Body of pancreas (tissue), 4 donors: Measurements from ENCODE around the gene GALNT7.

Experiments used
- CTCF ChIP-seq, 7 experiments: fragments of 450-650 bp in 4 of 7; fragments of 200-600 bp in 3 of 7; sonication (generic) in 3 of 7; IDR thresholded peaks; one replicate each; pipeline ENCODE4 v1.5.1; 2016 to 2019; ENCODE audit warnings: antibody characterized with exemption in 7 of 7
- POLR2A ChIP-seq, 3 donors: fragments of 450-650 bp; IDR thresholded peaks; one replicate each; pipeline ENCODE4 v1.6.1; 2016; ENCODE audit warnings: antibody characterized with exemption in 3 of 3, mild to moderate bottlenecking in 2 of 3

DNA sequence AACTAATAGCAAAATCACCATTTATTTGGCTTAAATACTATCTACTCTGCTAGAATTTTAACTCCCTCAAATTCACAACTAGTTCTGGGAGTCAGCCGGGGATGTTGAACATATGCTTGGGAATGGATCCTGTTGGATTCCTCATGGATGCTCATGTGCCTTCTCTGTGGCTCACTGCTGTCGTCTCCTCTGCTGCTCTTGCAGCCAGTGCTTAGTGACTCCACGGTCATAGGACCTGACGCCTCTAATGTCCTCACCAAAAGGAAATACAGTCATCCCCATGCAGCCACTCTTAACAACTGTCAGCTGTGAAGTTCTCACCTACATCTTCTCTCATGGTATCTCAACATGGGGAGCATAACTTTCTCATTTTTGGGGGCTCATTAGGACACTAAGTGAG is 106.1 kb downstream of the GALNT7 start:
- TF ChIP-seq POLR2A (IDR thresholded peaks at IDR 0.05) = no peak
- TF ChIP-seq CTCF (IDR thresholded peaks at IDR 0.05) = no peak
